AG04449 (cell line): ENCODE results near the gene NR1H2.

ENCODE experiments used
- CTCF ChIA-PET: fragments of 350-600 bp; formaldehyde crosslinking; extraction: SDS; loops from one replicate; lab custom pipeline; 2021; ENCODE audit warnings: antibody characterized with exemption; lab: Yijun Ruan, JAX
- POLR2A ChIA-PET: fragments of 400-600, 350-600 bp; formaldehyde crosslinking; extraction: SDS; loops from one replicate; lab custom pipeline; 2020; ENCODE audit warnings: antibody characterized with exemption, inconsistent platforms; lab: Yijun Ruan, JAX
- DNase-seq: peaks from one replicate; pipeline ENCODE4 v3.0.0-alpha.2; 2010; ENCODE audit warnings: low read depth, low spot score
- H3K4me3 ChIP-seq: 2 replicates; pipeline ENCODE4 v1.5.1; 2011; ENCODE audit warnings: low read depth, mild to moderate bottlenecking, control low read depth, low read length
- CTCF ChIP-seq: IDR thresholded peaks from one replicate; pipeline ENCODE4 v1.5.1; 2011; ENCODE audit warnings: mild to moderate bottlenecking, moderate library complexity, low read length, control low read depth, inconsistent platforms; ENCODE audit not compliant: insufficient read depth; ENCODE audit errors: missing control alignments

Gene NR1H2

GRCh38 chr19:50377517-50377916 is 1.3 kb downstream of the NR1H2 start:
- ChIA-PET POLR2A (no interaction called here), CTCF (interaction anchor here (1.8 kb wide), 1 partner anchor 9 kb away, joined by 8 read pairs; no protein-coding TSS in a partner anchor)
- no peak for DNase-seq
- TF ChIP-seq CTCF = no peak
- H3K4me3 ChIP-seq = no peak overlapping the region

GRCh38 chr19:50378169-50378862 is 2.1 kb downstream of the NR1H2 start:
- no peak overlapping the region for H3K4me3 ChIP-seq
- ChIA-PET POLR2A (no interaction called here), CTCF (interaction anchor here (1.8 kb wide), 1 partner anchor 10 kb away, joined by 8 read pairs; no protein-coding TSS in a partner anchor)
- DNase-seq = no peak
- no peak for TF ChIP-seq CTCF

GRCh38 chr19:50378863-50379236 is 2.6 kb downstream of the NR1H2 start:
- no peak for TF ChIP-seq CTCF
- ChIA-PET POLR2A (no interaction called here), CTCF (no interaction called here)
- H3K4me3 ChIP-seq = no peak overlapping the region
- no peak for DNase-seq

GRCh38 chr19:50379602-50380001 is 3.3 kb downstream of the NR1H2 start:
- H3K4me3 ChIP-seq = no peak overlapping the region
- DNase-seq = no peak
- TF ChIP-seq CTCF = no peak
- ChIA-PET CTCF (no interaction called here), POLR2A (no interaction called here)

- POLR2A ChIA-PET = no interaction called here
- DNase-seq = no peak
- CTCF ChIA-PET = no interaction called here
- no peak for TF ChIP-seq CTCF
- no peak overlapping the region for H3K4me3 ChIP-seq
Measured at GRCh38 chr19:50380137-50380536, 3.9 kb downstream of the NR1H2 start.

GRCh38 chr19:50380751-50381151 is 4.5 kb downstream of the NR1H2 start:
- CTCF ChIA-PET = no interaction called here
- POLR2A ChIA-PET = no interaction called here
- H3K4me3 ChIP-seq = no peak overlapping the region
- DNase-seq = no peak
- TF ChIP-seq CTCF = no peak
